Upper lobe of left lung (tissue), 4 donors: ENCODE results near the gene C6orf47.

ENCODE experiments used
- CTCF ChIP-seq, 6 experiments: fragments of 450-650 bp in 4 of 6; fragments of 200-600 bp in 2 of 6; sonication (generic) in 2 of 6; IDR thresholded peaks; one replicate each; pipeline ENCODE4 v1.5.1; 2016 to 2019; ENCODE audit warnings: antibody characterized with exemption in 6 of 6
- EP300 ChIP-seq, 4 donors: sonication (generic); formaldehyde crosslinking; IDR thresholded peaks; one replicate each; pipeline ENCODE4 v1.5.1; 2017; ENCODE audit warnings: antibody characterized with exemption in 4 of 4, control low read depth in 2 of 4
- POLR2AphosphoS5 ChIP-seq, 2 donors: sonication (generic); formaldehyde crosslinking; IDR thresholded peaks; one replicate each; pipeline ENCODE4 v1.5.1; 2017; ENCODE audit warnings: antibody characterized with exemption in 2 of 2

- no peak for TF ChIP-seq CTCF (IDR thresholded peaks at IDR 0.05)
- no peak for TF ChIP-seq POLR2AphosphoS5 (IDR thresholded peaks at IDR 0.05)
- no peak for TF ChIP-seq EP300 (IDR thresholded peaks at IDR 0.05)
These were observed 2.8 kb upstream of the C6orf47 start for GRCh38 chr6:31663126-31663960.
